DND-41 (cell line): ENCODE results near the gene CHST1.

Experiments used
- EZH2 ChIP-seq: IDR thresholded peaks from 3 replicates; pipeline ENCODE4 v1.6.1; 2012; ENCODE audit warnings: borderline replicate concordance, low read depth, mild to moderate bottlenecking, moderate library complexity, low read length, inconsistent platforms; ENCODE audit not compliant: severe bottlenecking
- TF ChIP-seq, protein P1 (sequence below): IDR thresholded peaks from 2 replicates; pipeline ENCODE4 v1.5.1; 2012; ENCODE audit warnings: borderline replicate concordance, low read length, moderate library complexity, mild to moderate bottlenecking; ENCODE audit not compliant: poor library complexity, severe bottlenecking; ENCODE audit errors: extremely low read depth

DNA sequence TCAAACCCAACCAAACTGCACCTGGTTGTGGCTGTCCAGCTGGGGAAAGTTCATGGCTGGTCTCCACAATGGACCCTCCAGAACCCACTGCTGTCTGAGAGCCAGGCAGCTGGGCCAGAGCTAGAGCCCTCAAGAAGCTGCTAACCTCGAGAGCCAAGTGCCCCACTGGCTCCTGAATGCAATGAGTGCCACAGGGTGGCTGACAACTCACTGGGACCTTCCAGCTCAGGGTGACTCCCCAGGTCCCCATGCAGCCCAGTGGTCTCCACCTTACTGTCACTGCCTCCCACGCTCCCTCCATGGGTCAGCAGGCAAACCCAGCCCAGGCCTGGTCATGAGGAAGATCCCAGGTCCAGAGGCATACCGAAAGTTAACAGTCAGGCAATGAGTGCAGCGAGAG, 8.0 kb upstream of the CHST1 start:
- TF ChIP-seq, protein P1, sequence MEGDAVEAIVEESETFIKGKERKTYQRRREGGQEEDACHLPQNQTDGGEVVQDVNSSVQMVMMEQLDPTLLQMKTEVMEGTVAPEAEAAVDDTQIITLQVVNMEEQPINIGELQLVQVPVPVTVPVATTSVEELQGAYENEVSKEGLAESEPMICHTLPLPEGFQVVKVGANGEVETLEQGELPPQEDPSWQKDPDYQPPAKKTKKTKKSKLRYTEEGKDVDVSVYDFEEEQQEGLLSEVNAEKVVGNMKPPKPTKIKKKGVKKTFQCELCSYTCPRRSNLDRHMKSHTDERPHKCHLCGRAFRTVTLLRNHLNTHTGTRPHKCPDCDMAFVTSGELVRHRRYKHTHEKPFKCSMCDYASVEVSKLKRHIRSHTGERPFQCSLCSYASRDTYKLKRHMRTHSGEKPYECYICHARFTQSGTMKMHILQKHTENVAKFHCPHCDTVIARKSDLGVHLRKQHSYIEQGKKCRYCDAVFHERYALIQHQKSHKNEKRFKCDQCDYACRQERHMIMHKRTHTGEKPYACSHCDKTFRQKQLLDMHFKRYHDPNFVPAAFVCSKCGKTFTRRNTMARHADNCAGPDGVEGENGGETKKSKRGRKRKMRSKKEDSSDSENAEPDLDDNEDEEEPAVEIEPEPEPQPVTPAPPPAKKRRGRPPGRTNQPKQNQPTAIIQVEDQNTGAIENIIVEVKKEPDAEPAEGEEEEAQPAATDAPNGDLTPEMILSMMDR = no peak
- TF ChIP-seq EZH2 = no peak
